Tibial nerve (tissue), 4 donors: ENCODE data around the gene TAF1C. TPM values are rescaled to one million over a fixed set of nuclear protein-coding genes. Genes with fewer than 3 reads are reported as not detected.

Experiments used
- DNase-seq, 2 donors: peaks; one replicate each; pipeline ENCODE4 v3.0.0-alpha.2; 2019; ENCODE audit warnings: low spot score in 2 of 2
- H3K27ac ChIP-seq, 4 donors: fragments of 200-600 bp; sonication (generic) in 3 of 4; one replicate each; pipeline ENCODE4 v1.5.1; 2017 to 2019; ENCODE audit warnings: mild to moderate bottlenecking in 1 of 4
- H3K27me3 ChIP-seq, 2 donors: fragments of 200-600 bp; sonication (generic) in 1 of 2; one replicate each; pipeline versions ENCODE4 v1.5.1 to v1.6.0; 2017 to 2019
- H3K36me3 ChIP-seq, 3 donors: fragments of 200-600 bp; sonication (generic); one replicate each; pipeline ENCODE4 v1.5.1; 2018 to 2019
- H3K4me1 ChIP-seq, 4 donors: fragments of 200-600 bp; sonication (generic) in 3 of 4; one replicate each; pipeline ENCODE4 v1.5.1; 2017 to 2019
- H3K4me3 ChIP-seq, 4 donors: fragments of 200-600 bp; sonication (generic) in 3 of 4; one replicate each; pipeline ENCODE4 v1.5.1; 2017 to 2019; ENCODE audit warnings: mild to moderate bottlenecking in 1 of 4, moderate library complexity in 1 of 4
- H3K9me3 ChIP-seq, 4 donors: fragments of 200-600 bp; sonication (generic) in 3 of 4; one replicate each; pipeline ENCODE4 v1.5.1; 2017 to 2019
- CTCF ChIP-seq, 5 experiments: fragments of 200-600 bp in 3 of 5; fragments of 450-650 bp in 2 of 5; sonication (generic) in 3 of 5; IDR thresholded peaks; one replicate each; pipeline ENCODE4 v1.5.1; 2016 to 2019; ENCODE audit warnings: antibody characterized with exemption in 5 of 5, mild to moderate bottlenecking in 3 of 5, moderate library complexity in 2 of 5
- EP300 ChIP-seq, 2 donors: sonication (generic); formaldehyde crosslinking; IDR thresholded peaks; one replicate each; pipeline ENCODE4 v1.6.1; 2017; ENCODE audit warnings: antibody characterized with exemption in 2 of 2, mild to moderate bottlenecking in 1 of 2
- POLR2A ChIP-seq, 2 donors: fragments of 450-650 bp; IDR thresholded peaks; one replicate each; pipeline ENCODE4 v1.6.1; 2017; ENCODE audit warnings: antibody characterized with exemption in 2 of 2, mild to moderate bottlenecking in 2 of 2, moderate library complexity in 2 of 2
- WGBS, 2 donors: methylation state at CpG; one replicate each; pipeline ENCODE4 v1.1.5; 2018; 5-methylcytosine and 5-hydroxymethylcytosine counted together
- total RNA-seq, 4 donors: library from RNA; depleted of rRNA; stranded (reverse); fragments of >200 nt; gene quantifications; one replicate each; pipeline ENCODE4 v1.1.0, GENCODE V29; 2016

Gene TAF1C
- total RNA-seq, 4 donors from 2014 or later, result 50.7 to 109 (median 73.9) TPM

- Histone ChIP-seq H3K4me3 (no peak overlapping the region), H3K27ac (no peak overlapping the region), H3K36me3 (no peaks in the 10 kb centered on the region), H3K9me3 (no peaks in the 10 kb centered on the region), H3K4me1 (no peaks in the 10 kb centered on the region), H3K27me3 (peaks cover 0 to 5% of the 10 kb centered on the region in 2 donors)
- no peak for TF ChIP-seq CTCF (IDR thresholded peaks at IDR 0.05)
- TF ChIP-seq EP300 (IDR thresholded peaks at IDR 0.05), result no peak
- no peak for TF ChIP-seq POLR2A (IDR thresholded peaks at IDR 0.05)
- no peak for DNase-seq
- 79 to 80% methylated on average over 13 of the region's 13 CpGs for WGBS, 2 donors
Measured at GRCh38 chr16:84166796-84167695, 19.8 kb downstream of the TAF1C start.

- H3K4me1 ChIP-seq, result no peaks in the 10 kb centered on the region
- H3K27ac ChIP-seq, result no peak overlapping the region
- H3K4me3 ChIP-seq, result no peak overlapping the region
- no peaks in the 10 kb centered on the region for H3K36me3 ChIP-seq
- no peaks in the 10 kb centered on the region for H3K9me3 ChIP-seq
- peaks cover 0 to 5% of the 10 kb centered on the region in 2 donors for H3K27me3 ChIP-seq
- TF ChIP-seq CTCF (IDR thresholded peaks at IDR 0.05) (no peak), EP300 (IDR thresholded peaks at IDR 0.05) (no peak), POLR2A (IDR thresholded peaks at IDR 0.05) (no peak)
- DNase-seq, result no peak
- 84% methylated on average over 7 of the region's 7 CpGs for WGBS, 2 donors
Measured at GRCh38 chr16:84165746-84166145, 21.1 kb downstream of the TAF1C start.

GRCh38 chr16:84161801-84162200 lies 25.1 kb downstream of the TAF1C start:
- Histone ChIP-seq H3K4me1 (no peaks in the 10 kb centered on the region), H3K27ac (no peak overlapping the region), H3K36me3 (no peaks in the 10 kb centered on the region), H3K4me3 (no peak overlapping the region), H3K9me3 (no peaks in the 10 kb centered on the region), H3K27me3 (peaks cover 0 to 5% of the 10 kb centered on the region in 2 donors)
- no peak for DNase-seq
- no peak for TF ChIP-seq CTCF (IDR thresholded peaks at IDR 0.05)
- 37 to 48% methylated on average over 3 of the region's 3 CpGs for WGBS, 2 donors

- no peak for DNase-seq
- Histone ChIP-seq H3K9me3 (no peaks in the 10 kb centered on the region), H3K36me3 (no peaks in the 10 kb centered on the region), H3K27me3 (peaks cover 0 to 5% of the 10 kb centered on the region in 2 donors), H3K4me1 (no peaks in the 10 kb centered on the region), H3K27ac (no peak overlapping the region), H3K4me3 (no peak overlapping the region)
- TF ChIP-seq POLR2A (IDR thresholded peaks at IDR 0.05) (no peak), CTCF (IDR thresholded peaks at IDR 0.05) (no peak), EP300 (IDR thresholded peaks at IDR 0.05) (no peak)
- 72 to 81% methylated on average over 9 to 10 of the region's 10 CpGs for WGBS, 2 donors
Measured at GRCh38 chr16:84161037-84161436, 25.8 kb downstream of the TAF1C start.

- WGBS, 2 donors, result 20 to 71% methylated on average over 1 of the region's 1 CpG
- Histone ChIP-seq H3K27me3 (peaks cover 0 to 5% of the 10 kb centered on the region in 2 donors), H3K36me3 (no peaks in the 10 kb centered on the region), H3K27ac (no peak overlapping the region), H3K9me3 (no peaks in the 10 kb centered on the region), H3K4me3 (no peak overlapping the region), H3K4me1 (no peaks in the 10 kb centered on the region)
- no peak for DNase-seq
- TF ChIP-seq POLR2A (IDR thresholded peaks at IDR 0.05), result no peak
- TF ChIP-seq EP300 (IDR thresholded peaks at IDR 0.05), result no peak
- no peak for TF ChIP-seq CTCF (IDR thresholded peaks at IDR 0.05)
Measured at GRCh38 chr16:84159800-84160199, 27.1 kb downstream of the TAF1C start.
